GM19025 (cell line): ENCODE data around the gene TINAG.

Experiments
- ATAC-seq: cut with Tn5 transposase; IDR thresholded peaks from one replicate; pipeline ENCODE4 v1.9.1; 2021; ENCODE audit warnings: mild to moderate bottlenecking, low read depth, moderate library complexity; ENCODE audit not compliant: unreplicated experiment

TINAG gene, protein sequence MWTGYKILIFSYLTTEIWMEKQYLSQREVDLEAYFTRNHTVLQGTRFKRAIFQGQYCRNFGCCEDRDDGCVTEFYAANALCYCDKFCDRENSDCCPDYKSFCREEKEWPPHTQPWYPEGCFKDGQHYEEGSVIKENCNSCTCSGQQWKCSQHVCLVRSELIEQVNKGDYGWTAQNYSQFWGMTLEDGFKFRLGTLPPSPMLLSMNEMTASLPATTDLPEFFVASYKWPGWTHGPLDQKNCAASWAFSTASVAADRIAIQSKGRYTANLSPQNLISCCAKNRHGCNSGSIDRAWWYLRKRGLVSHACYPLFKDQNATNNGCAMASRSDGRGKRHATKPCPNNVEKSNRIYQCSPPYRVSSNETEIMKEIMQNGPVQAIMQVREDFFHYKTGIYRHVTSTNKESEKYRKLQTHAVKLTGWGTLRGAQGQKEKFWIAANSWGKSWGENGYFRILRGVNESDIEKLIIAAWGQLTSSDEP

DNA sequence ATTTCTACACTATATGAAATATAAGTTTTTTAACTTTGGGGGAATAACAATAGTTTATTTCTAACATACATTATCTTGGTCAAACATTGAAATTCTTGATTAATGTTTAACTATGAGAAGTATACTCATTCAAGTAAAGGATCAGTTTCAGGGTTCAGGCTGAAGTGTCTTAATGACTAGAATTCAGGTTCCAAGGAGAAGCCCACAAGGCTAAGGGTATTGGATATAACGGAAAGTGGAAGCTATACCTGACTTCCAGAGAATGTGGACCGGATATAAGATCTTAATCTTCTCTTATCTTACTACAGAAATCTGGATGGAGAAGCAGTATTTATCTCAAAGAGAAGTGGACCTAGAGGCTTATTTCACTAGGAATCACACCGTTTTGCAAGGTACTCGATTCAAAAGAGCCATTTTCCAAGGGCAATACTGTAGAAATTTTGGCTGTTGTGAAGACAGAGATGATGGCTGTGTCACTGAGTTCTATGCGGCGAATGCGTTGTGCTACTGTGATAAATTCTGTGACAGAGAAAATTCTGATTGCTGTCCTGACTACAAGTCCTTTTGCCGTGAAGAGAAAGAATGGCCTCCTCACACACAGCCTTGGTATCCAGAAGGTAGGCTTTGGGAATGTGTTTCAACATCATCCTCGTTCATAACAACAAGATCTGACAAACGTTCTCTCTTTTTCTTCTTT, at the start of gene TINAG:
Gene TINAG (plus strand): TSS at position 153 of the 697 bp plus-strand sequence. CDS start 110 bp downstream, at position 263.
- peak; percentile 28 for ATAC-seq

DNA sequence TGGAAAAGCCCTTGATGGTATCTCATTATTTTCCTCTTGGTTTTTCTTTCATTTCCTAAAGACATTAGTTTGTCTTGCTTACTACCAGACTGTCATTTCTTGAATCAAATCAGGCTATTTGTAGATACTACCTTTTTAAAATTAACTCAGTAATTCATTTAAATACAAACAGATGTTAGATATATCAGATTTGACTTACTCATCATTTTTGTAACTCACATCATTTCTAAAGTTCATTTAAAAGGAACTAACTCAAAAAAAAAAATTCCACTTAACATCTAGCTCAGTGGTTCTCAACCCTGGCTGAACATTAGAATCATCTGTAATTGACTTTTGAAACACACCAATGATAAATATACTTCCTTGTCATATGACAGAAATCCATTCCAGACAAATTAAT, 48.2 kb upstream of the TINAG start:
- no peak for ATAC-seq

DNA sequence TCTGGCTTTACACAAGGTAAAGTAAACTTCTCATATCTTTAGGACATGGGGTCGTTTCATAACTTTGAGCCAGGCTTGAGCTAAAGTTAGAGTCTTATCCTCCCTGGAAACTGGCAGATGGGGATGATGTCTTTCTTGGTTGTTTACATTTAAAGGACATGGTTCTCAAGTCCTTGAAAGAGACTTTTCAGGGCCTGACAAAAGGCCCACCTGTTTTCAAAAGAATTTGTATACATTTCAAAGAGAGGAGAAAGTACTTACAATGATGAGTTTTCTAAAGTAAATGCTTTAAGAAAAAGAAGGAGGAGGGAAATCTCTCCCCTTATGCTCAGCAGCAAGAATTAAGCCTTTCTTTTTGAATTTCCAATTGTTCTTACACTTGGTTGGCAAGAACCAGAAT, 45.7 kb upstream of the TINAG start:
- ATAC-seq: no peak

DNA sequence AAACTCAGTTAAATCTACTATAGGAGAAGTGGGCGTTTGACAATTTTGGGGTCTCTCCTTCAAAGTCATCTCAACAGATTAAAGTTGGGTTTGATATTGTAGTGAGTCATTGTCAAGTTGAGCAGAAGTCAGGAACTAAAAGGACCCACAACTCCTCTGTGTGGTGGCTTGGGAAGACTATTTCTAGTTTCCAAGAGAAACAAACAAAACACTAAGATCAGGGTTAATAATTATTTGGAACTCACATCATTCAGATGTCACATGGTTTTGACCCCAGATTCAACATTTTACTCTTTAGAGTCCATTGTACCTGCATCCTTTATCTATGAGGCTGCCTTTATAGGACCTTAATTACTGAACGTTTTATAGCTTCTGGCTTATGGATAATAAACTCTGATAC, 45.3 kb upstream of the TINAG start:
- no peak for ATAC-seq

DNA sequence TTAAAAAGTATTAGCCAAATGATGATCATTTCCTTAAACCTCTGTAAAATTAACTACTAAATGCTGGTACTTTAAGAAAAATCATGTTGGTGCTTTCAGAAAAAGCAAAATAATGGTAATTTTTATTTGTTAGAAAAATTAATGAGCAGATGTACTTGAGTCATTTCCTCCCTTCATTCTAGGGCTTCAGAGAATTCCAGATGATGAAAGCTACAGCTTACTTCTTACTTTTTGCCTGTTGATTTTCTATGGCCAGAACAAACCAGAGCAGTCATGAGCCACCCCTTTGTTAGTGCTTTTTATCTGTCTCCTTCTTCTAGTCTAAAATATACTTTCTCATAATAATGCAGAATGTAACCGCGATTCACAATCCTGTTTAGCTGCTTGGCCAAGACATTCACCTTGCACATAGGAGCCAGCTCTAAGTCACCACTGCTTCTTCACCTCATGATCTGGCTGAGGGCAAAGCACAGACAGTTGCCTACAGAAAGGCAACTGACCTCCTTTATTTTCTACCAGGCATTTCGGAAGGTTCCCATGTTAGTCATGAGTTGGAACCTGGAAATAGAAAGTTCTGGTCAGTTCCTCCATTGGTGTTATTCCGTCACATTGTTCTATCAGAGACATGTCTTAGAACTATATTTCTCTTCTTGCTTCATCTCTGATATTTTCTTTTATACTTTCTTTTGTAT, 43.5 kb upstream of the TINAG start:
- no peak for ATAC-seq

DNA sequence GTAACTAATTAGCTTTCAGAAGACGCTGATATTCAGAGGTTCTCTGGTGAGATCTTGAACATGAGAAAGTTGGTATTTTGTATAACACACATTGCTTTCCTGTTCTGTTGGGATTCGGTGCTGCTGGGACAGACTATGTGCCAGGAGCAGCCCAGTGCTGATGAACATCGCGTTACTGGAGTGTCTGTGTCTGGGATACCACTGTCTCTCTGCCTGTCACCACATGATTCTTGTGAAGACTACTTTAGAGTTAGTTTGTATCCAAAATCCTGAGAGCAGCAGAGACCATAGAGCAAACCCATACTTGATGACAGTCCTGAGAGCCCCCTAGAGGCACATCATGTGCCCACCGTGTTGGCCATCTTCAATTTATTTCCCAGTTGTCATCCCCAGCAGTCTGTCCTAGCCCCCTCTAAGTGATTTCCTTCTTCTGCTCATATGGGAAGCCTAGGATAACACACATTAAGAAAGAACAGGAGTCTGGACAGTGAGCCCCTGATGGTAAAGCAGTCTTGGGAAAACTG, 41.8 kb upstream of the TINAG start:
- no peak for ATAC-seq

DNA sequence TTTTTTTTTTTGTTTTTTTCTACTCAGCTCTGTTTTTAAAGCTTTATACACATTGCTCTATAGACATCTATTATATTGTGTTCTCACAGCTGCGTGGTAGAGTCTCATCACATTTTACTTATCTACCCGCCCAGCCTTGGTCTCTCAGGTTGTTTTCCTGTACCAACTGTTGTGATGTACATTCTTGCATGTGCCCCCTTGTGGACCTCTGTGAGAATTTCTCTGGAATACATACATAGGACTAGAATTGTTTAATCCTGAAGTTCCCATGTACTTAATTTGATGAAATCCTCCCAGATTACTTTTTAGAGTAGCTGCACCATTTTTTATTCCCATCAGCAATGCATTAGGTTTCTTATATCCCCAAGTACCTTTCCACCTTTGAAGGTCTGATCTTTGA, 40.4 kb upstream of the TINAG start:
- no peak for ATAC-seq

DNA sequence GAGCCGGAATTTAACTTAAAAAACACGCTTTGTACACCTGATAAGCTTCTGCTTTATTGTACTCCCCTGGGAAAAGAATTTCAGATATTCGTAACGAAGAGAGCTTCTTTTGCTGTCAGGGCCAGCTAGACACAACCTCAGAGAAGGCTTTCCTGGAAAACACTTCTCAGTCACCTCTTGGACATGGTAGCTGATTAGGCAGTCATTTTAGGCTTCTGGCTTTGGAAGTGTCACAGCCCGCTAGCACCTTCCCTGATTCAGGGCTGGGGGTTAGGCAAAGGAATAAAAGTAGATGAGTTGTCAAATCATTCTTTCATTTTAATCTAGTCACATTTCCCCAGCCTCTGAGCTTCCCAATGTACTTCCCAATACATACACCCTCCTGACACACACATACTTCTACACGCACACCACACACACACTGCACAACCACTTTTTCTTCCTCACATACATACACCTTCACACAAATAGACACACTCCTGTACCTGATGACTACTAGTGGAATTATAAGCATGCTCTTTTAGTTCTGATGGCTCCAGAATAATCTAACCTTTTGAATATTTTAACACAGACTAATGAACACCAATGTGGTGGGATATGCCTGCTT, 34.9 kb upstream of the TINAG start:
- ATAC-seq: no peak

DNA sequence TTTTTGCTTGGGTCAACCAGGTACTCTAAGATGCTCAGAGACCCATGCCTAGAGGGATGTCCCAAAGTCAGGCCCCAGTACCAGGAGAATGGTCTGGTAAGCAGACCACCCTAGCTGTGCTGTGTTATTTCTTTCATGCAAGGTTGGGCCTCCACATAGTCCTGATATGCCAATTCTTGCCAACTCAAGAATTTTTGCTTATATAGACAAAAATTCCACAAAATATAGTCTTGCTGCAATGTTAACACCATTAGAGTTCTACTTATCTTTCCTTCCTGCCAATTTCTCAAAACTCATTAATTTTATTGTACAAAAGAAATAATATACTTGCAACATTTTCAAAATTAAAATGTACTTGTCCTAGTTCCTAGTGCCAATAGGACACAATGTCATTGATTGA, 33.9 kb upstream of the TINAG start:
- no peak for ATAC-seq

DNA sequence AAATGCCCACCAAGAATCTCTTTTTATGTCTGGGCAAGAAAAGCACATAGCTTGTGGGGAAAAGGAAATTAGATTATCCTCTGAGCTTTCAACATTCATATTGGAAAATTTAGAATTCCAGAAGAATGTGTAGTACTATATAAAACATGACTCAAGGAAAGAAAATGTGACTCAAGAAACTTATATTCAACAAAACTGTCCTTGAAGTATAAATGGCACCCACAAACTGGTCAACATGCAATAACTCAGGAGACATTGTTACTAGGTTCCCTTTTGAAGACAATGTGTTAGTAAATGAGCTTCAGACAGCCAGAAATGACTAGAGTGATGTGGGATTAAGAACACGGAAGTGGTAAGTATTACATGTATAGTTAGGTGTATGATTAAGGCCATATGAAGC, 26.1 kb upstream of the TINAG start:
- no peak for ATAC-seq

DNA sequence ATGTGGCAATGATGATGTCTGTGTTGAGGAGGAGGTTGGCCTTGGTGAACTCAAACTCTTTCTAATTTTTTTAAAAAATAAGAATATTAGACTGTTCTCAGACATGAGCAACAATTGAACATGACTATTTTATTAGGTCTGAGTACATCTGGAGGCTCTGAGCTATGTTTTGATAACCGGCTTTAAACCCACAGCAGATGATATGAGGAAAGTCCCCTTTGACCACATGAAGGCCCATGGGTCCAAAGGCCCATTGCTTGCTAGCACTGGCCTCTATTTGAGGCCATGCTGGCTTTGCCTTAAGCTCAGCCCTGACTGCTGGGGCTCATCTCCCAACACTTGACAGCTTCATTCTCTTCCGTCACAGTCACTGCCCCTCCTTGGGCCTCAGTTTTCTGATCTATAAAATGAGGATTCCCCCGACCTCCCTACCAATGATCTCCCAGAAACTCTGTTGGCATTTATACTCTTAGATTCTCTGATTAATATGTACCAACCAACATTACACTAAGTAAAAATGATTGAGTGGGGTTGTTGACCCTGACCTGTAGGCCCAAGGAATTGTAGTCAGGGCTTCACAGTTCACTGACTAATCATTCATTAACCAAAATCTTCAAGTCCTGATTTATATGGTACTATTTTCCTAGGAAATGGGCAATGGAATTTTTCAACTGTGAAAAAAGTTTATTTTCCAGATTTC, 23.9 kb upstream of the TINAG start:
- ATAC-seq: no peak

DNA sequence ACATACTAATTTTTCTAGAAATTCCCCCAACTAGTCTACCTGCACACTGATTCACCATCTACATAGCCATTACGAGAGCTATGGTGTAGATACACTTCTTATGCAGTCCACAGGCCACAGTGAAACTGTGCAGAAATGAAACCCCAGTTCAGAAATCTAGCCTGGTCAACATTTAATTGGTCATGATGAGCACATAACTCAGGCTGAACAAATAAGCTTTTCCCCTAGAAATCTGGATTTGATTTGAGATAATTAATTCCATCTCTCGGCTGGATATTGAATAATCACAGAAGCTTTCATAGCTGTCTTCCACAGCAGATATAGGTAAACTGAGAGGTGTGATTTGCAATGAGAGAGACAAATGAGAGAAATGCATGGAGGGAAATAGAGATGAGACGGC, 22.6 kb upstream of the TINAG start:
- no peak for ATAC-seq

DNA sequence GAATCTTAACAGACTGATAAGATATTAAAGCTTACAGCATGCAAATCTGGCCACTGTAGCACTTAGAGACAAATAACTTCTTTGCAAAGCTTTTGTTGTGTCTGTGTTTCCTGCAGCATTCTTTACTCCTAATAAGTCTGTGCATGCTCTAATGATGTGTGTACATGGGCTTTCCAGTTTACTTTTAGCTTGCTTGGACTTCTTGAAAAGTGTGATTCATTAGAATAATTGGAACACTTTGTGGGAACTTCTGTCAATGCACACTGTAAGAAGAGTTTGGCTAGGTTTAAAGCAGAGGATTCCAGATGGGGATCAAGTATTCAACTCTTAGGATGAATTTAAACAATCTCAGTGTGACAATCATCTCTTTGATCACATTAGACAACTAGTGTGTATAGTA, 22.1 kb upstream of the TINAG start:
- ATAC-seq: no peak

DNA sequence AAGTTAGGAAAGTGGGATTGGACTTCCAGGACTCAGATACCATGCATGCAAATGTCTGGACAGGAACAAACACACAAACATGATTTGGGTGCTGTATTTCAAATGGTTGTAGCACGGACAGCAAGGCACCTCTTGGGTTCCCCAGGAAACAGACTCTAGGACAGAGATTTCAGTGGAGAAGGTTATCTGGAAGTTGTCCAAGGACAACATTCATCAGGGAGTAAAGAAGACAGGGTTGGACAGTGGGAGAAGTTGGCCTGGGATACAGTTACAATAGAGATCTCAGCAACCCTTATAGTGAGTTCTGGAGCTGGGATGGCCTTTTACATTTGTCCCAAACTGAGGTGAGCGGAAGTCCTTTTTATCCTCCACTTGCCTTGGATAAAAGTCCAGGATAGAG, 19.8 kb upstream of the TINAG start:
- ATAC-seq: no peak

DNA sequence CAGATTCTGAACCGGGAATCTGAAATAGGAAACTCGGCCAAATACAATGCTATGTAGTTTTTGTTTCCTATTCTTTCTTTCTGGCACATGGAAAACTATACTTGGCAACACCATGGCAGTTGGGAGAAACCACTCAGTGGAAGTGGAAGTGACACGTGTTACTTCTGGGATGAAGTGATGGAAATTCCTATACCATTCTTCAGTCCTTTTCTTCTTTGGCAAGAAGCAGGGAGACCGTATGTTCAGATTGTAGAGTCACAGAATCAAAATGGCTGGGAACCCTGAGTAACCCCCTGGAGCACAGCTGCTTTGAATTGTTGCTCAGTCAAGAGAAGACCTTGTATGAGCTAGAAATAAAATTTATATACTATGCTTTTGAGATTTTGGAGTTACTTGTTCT, 18.8 kb upstream of the TINAG start:
- no peak for ATAC-seq

DNA sequence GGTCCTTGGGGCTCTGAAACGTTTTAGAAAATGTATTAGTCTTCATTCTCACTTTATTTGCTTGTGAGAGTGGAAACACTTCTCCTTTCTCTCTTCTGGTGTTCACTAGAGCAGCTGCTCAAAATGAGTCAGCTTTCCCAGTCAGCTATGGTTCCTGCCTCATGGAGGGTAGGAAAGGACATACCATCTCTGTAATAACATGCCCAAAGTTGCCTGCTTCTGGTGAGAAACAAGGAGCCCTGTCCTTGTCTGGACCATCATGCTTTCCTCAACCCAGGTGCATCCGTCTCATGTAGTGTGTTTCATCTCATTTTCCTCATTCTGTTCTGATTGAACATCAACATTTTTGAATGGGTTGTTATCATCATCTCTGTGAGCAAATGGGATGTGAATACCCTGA, 17.1 kb upstream of the TINAG start:
- ATAC-seq: peak; percentile 57

DNA sequence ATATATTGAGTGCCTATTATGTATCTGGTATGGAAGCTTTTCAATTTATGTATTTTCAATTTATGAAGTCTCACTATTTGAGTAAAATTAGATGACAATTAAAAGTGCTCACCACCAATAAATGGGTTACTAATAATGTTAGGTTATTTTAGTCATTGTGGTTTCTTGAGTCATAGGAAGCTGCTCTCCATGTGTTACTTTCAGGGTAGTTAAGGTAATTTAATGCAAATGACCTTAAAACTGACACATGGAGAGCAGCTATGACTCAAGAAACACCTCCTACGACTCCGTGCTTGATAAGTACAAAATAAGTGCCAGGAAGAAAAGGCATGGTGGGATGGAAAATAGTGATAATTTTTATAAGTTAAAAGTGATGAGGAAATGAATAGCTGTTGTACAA, 16.5 kb upstream of the TINAG start:
- ATAC-seq: peak; percentile 92

DNA sequence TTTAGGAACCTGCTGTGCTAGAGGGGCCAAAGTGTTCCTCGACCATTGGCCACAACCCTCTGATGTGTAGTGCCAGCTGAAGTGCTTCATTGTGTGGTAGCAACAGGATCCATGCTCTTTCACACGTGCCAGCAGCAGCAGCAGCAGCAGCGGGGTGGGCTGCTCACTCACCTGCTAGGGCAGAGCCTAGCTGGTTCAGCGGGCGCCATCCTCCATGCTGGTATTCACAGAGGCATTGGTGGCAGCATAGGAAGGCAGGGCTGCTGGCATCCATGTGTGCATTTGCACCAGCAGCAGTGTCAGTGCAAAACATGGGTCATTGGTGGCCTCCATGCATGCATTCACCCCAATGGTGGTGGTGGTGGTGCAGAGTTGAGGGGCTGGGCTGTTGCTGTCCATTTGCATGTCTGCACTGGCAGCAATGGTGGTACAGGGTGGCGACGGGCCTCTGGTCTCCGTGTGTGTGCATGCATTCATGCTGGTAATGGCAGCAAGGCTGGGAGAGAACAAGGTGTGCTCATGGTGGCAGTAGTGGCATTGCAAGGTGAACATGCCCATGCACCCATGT, 13.2 kb upstream of the TINAG start:
- no peak for ATAC-seq

DNA sequence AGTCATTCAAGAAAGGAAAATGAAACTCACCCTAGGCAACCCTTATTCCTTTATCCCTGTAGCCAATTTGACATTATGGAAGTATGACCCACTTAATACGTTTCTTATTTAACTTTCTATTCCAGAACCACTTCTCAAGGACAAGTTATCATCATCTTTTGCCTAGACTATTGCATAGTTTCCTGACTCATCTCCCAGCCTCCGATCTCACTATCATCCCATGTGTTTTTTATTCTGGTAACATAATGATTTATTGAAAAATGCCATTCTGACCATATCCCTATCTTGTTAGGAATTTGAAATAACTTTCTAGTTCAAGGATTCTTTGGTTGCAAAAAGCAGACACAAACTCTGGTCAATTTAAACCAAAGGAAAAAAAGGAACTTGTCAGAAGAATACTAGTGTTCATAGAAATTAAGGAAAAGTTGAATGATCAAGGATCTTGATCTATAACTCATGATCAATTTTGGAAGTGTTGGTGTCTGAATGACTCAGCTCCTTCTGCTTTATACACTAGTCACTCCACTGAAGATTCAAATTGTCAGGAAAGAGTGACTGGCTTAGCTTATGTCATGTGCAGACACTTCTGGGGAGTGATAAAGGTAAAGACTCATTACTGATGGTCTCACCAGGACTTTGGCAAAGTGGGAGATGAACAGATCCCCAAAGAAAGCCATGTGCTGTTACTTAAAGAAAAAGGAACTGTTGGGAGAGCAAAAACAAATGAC, 8.5 kb upstream of the TINAG start:
- ATAC-seq: no peak
